Heart left ventricle (tissue), 16 donors: ENCODE data around the gene SCAF1. TPM values are rescaled to one million over a fixed set of nuclear protein-coding genes. Genes with fewer than 3 reads are reported as not detected.

ENCODE experiments used
- ATAC-seq, 4 donors: fragments of 200-7000 bp; cut with Tn5 transposase; one replicate each; pipeline ENCODE4 v1.9.1; 2020 to 2022; ENCODE audit warnings: moderate library complexity in 4 of 4, mild to moderate bottlenecking in 3 of 4, moderate number of reproducible peaks in 1 of 4
- DNase-seq, 5 donors: peaks; one replicate each; pipeline ENCODE4 v3.0.0-alpha.2; 2020
- H3K27ac ChIP-seq, 12 donors: fragments of 200-600 bp; sonication (generic) in 4 of 12; one replicate each; pipeline versions ENCODE4 v1.5.0 to v1.8.0; 2016 to 2022; ENCODE audit warnings: mild to moderate bottlenecking in 2 of 12
- H3K27me3 ChIP-seq, 9 donors: fragments of 200-600 bp; sonication (generic) in 2 of 9; one replicate each; pipeline versions ENCODE4 v1.5.1 to v1.8.0; 2016 to 2022; ENCODE audit warnings: mild to moderate bottlenecking in 3 of 9
- H3K36me3 ChIP-seq, 9 donors: fragments of 200-600 bp; sonication (generic) in 2 of 9; one replicate each; pipeline versions ENCODE4 v1.5.0 to v1.8.0; 2018 to 2022; ENCODE audit warnings: mild to moderate bottlenecking in 2 of 9
- H3K4me1 ChIP-seq, 12 donors: fragments of 200-600 bp; sonication (generic) in 4 of 12; one replicate each; pipeline versions ENCODE4 v1.5.0 to v1.8.0; 2016 to 2022; ENCODE audit warnings: mild to moderate bottlenecking in 3 of 12
- H3K4me3 ChIP-seq, 12 donors: fragments of 200-600 bp; sonication (generic) in 4 of 12; one replicate each; pipeline versions ENCODE4 v1.5.0 to v1.8.0; 2017 to 2022; ENCODE audit warnings: mild to moderate bottlenecking in 9 of 12, moderate library complexity in 4 of 12
- H3K9me3 ChIP-seq, 12 donors: fragments of 200-600 bp; sonication (generic) in 4 of 12; one replicate each; pipeline versions ENCODE4 v1.5.0 to v1.8.0; 2016 to 2022; ENCODE audit warnings: mild to moderate bottlenecking in 1 of 12
- POLR2A ChIP-seq, 2 donors: fragments of 450-650 bp; IDR thresholded peaks; one replicate each; pipeline ENCODE4 v1.6.1; 2017; ENCODE audit warnings: antibody characterized with exemption in 2 of 2, mild to moderate bottlenecking in 2 of 2, moderate library complexity in 2 of 2
- WGBS, 4 donors: extraction: QIAGEN DNeasy Blood & Tissue Kit in 2 of 4; methylation state at CpG; one replicate each; pipeline versions ENCODE4 v1.1.5 to v1.1.7; 2013 to 2018; 5-methylcytosine and 5-hydroxymethylcytosine counted together
- intact Hi-C, 10 donors: fragments of 100-400 bp; cut with DNase I; formaldehyde crosslinking; loops; one replicate each; pipeline versions ENCODE4 v1.11.1 to v1.14.2; 2022
- long read RNA-seq, 3 donors: library from polyadenylated mRNA; unstranded; transcript quantifications; one replicate each; pipeline ENCODE4 v2.0.0, GENCODE V29; 2020 to 2021
- polyA plus RNA-seq, 2 donors: library from polyadenylated mRNA; stranded (reverse); fragments of 200-250 nt; gene quantifications; one replicate each; pipeline ENCODE4 v1.2.3, GENCODE V29; 2013
- total RNA-seq, 9 donors: library from RNA; depleted of rRNA in 2 of 9; stranded (reverse); fragments of >200 nt in 2 of 9; fragmentation: NEBNext Ultra II Directional in 3 of 9; extraction: Animal tissue kit (Norgen Biotek cat#: 25700) in 3 of 9; gene quantifications; one replicate each; pipeline versions ENCODE4 v1.1.0 to v1.2.4, GENCODE V29; 2016 to 2023
- TF ChIP-seq, protein P1 (sequence below), 12 donors: fragments of 200-600 bp; sonication (generic) in 4 of 12; IDR thresholded peaks; one replicate each; pipeline versions ENCODE4 v1.5.0 to v1.8.0; 2018 to 2022; ENCODE audit warnings: antibody characterized with exemption in 12 of 12, mild to moderate bottlenecking in 5 of 12
- donor health status: ischemic (EF 13 %, LVEDD 7.1; RV severe dilation, severe dysfunction).
- donor health status: healthy with polysubstance abuse.
- donor health status: DM: no; HTN: yes; CAD: no.
- donor health status: DM: no; HTN: no; CAD: no.
- donor health status: ischemic (EF 25% LVEDD 6.9; RV normal size, moderate dysfunction).
- donor health status: ischemic (EF 25% LVEDD 5.7; RV mildly dilated, moderate dysfunction).
- donor health status: healthy.
- donor health status: DM: yes; HTN: yes; CAD: no.
- donor health status: ischemic (EF 35%, LVEDD 5.7; RV mildly dilated, moderate dysfunction).
- donor health status: nonischemic (EF 11% LVEDD 7.7; RV severe dilation, severe dysfunction).
- donor health status: DM: yes; HTN: yes; CAD: no.
- donor health status: PGD.
- donor health status: ischemic (EF 29% LVEDD 5.4; RV normal size, mild dysfunction).
- donor health status: nonischemic (EF 23%, LVEDD 6.1; RV moderate dilation, normal function).

SCAF1 gene
- total RNA-seq (10 to 100 TPM; 24.5 to 52.8 (median 46.3) TPM), polyA plus RNA-seq (10 to 100 TPM; 26.9 to 28.2 TPM)
- long read RNA-seq, donor 1, partial matches to known transcripts = 57 of 60 reads
- long read RNA-seq, donor 1, other reads (novel, unspliced or antisense) = 3 of 60 reads
- long read RNA-seq, donor 2, partial matches to known transcripts = 4 of 4 reads
- long read RNA-seq, donor 2, other reads (novel, unspliced or antisense) = 0 of 4 reads
- long read RNA-seq, donor 3, partial matches to known transcripts = 61 of 61 reads
- long read RNA-seq, donor 3, other reads (novel, unspliced or antisense) = 0 of 61 reads

GRCh38 chr19:49641688-49642491 lies at the start of gene SCAF1:
Gene SCAF1, plus strand, starts transcription at chr19:49642209. Its CDS starts 2,818 bp downstream, at chr19:49645027.
- peak; percentile 99 to 100 (median 99) for DNase-seq
- Histone ChIP-seq H3K4me1 (peaks cover 3 to 65% (median 44%) of the 10 kb centered on the region in 12 donors), H3K27ac (peak within 1 kb of the TSS; percentile 98 to 100 (median 100)), H3K27me3 (no peaks in the 10 kb centered on the region), H3K4me3 (peak within 1 kb of the TSS; percentile 76 to 100 (median 93)), H3K36me3 (peaks cover 0 to 26% (median 13%) of the 10 kb centered on the region in 9 donors), H3K9me3 (no peaks in the 10 kb centered on the region)
- peak; percentile 79 to 93 for TF ChIP-seq POLR2A (IDR thresholded peaks at IDR 0.05)
- TF ChIP-seq, protein P1, sequence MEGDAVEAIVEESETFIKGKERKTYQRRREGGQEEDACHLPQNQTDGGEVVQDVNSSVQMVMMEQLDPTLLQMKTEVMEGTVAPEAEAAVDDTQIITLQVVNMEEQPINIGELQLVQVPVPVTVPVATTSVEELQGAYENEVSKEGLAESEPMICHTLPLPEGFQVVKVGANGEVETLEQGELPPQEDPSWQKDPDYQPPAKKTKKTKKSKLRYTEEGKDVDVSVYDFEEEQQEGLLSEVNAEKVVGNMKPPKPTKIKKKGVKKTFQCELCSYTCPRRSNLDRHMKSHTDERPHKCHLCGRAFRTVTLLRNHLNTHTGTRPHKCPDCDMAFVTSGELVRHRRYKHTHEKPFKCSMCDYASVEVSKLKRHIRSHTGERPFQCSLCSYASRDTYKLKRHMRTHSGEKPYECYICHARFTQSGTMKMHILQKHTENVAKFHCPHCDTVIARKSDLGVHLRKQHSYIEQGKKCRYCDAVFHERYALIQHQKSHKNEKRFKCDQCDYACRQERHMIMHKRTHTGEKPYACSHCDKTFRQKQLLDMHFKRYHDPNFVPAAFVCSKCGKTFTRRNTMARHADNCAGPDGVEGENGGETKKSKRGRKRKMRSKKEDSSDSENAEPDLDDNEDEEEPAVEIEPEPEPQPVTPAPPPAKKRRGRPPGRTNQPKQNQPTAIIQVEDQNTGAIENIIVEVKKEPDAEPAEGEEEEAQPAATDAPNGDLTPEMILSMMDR (IDR thresholded peaks at IDR 0.05) = no peak
- 0 to 1% (median 0%) methylated on average over 24 to 87 of the region's 87 CpGs for WGBS, 4 donors
- intact Hi-C loops = loop anchor here in 3 of 10 donors (1.0 to 10.0 kb wide), 5 partner anchors 22 to 1017 kb away; partner anchors contain the start of genes ALDH16A1 (in 1 of the 3), PIH1D1 (in 1 of the 3), PRMT1 (in 1 of the 3) and PRR12 (in 1 of the 3)
- peak; percentile 72 to 83 (median 79) for ATAC-seq

DNA sequence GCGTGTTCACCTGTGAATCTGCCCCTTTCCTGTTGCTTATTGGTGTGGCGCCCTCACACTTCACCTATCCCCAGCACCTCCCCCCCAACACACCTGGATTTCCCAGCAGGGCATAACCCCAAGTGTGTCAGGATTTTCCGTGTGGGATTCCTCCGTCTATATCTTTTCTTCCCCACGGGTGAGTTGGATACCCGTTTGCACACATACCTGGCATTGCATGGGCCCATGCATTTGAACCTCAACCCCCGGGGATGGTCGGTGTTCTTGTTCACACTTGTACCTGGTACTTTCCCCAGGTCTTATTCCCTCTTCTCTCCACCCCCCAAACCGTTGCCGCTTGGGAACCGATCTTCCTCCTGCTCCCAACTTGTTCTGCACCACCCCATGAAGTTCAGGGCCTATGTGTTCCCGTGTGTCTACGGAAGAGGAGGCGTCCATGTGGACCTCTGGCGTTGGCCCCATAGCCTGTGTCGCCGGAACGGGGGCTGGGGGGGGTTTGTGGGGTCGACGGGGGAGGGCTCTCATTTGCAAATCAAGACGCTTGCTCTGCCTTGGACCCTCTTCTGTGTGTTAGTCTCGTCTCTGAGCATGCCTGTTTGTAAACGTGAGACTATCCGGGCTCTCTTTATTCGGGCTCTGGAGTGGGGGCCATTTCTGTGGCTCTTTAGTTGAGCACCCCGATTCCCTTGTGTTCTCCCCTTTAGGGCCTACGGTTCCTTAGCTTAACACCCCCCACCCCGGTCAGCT lies 49.4 kb upstream of the SCAF1 start:
- DNase-seq = no peak
- H3K27ac ChIP-seq = peak overlapping the region in 11 of 12 donors; percentile 35 to 99 (median 94)
- peaks cover 5 to 35% (median 20%) of the 10 kb centered on the region in 12 donors for H3K4me1 ChIP-seq
- ATAC-seq = no peak
- no peaks in the 10 kb centered on the region for H3K27me3 ChIP-seq
- intact Hi-C loops = loop anchor here in 7 of 10 donors (1.0 to 10.0 kb wide), 6 partner anchors 45 to 85 kb away; partner anchors contain the start of genes PRMT1 (in 3 of the 7) and RRAS (in 1 of the 7)
- TF ChIP-seq, protein P1 (IDR thresholded peaks at IDR 0.05) = no peak
- no peak for TF ChIP-seq POLR2A (IDR thresholded peaks at IDR 0.05)
- H3K9me3 ChIP-seq = no peaks in the 10 kb centered on the region
- peaks cover 0 to 40% (median 35%) of the 10 kb centered on the region in 9 donors for H3K36me3 ChIP-seq
- peak overlapping the region; percentile 68 to 96 (median 80) for H3K4me3 ChIP-seq
- WGBS, 4 donors = 7 to 15% (median 12%) methylated on average over 23 to 28 of the region's 28 CpGs

GRCh38 chr19:49593233-49594113 lies 48.5 kb upstream of the SCAF1 start:
- H3K4me3 ChIP-seq = peak overlapping the region in 10 of 12 donors; percentile 10 to 96 (median 77)

More at GRCh38 chr19:49593233-49594113, 48.5 kb upstream of the SCAF1 start:
- H3K27me3 ChIP-seq = no peaks in the 10 kb centered on the region
- DNase-seq = peak; percentile 93 to 96 (median 95)
- 9 to 26% (median 21%) methylated on average over 21 to 27 of the region's 27 CpGs for WGBS, 4 donors
- TF ChIP-seq, protein P1 (IDR thresholded peaks at IDR 0.05) = no peak
- TF ChIP-seq POLR2A (IDR thresholded peaks at IDR 0.05) = no peak
- peak overlapping the region in 11 of 12 donors; percentile 34 to 96 (median 92) for H3K27ac ChIP-seq
- ATAC-seq = peak; percentile 64 to 77 (median 73)
- no peaks in the 10 kb centered on the region for H3K9me3 ChIP-seq
- peaks cover 5 to 35% (median 20%) of the 10 kb centered on the region in 12 donors for H3K4me1 ChIP-seq
- intact Hi-C loops = loop anchor here in 7 of 10 donors (1.0 to 10.0 kb wide), 6 partner anchors 44 to 84 kb away; partner anchors contain the start of genes PRMT1 (in 3 of the 7) and RRAS (in 1 of the 7)
- H3K36me3 ChIP-seq = peaks cover 0 to 48% (median 43%) of the 10 kb centered on the region in 9 donors
